Kidney epithelial cell (primary cell): Measurements from ENCODE around the gene SLC29A3. TPM values are rescaled to one million over a fixed set of nuclear protein-coding genes. Genes with fewer than 3 reads are reported as not detected.

ENCODE experiments used
- DNase-seq: peaks from one replicate; pipeline ENCODE4 v3.0.0-alpha.2; 2010; ENCODE audit warnings: low read depth
- H3K27me3 ChIP-seq: 2 replicates; pipeline ENCODE4 v1.6.0; 2011; ENCODE audit warnings: low read length; ENCODE audit not compliant: control insufficient read depth, insufficient read depth
- H3K36me3 ChIP-seq: 2 replicates; pipeline ENCODE4 v1.5.1; 2011; ENCODE audit warnings: low read length; ENCODE audit not compliant: control insufficient read depth, insufficient read depth
- H3K4me3 ChIP-seq: 2 replicates; pipeline ENCODE4 v1.5.1; 2011; ENCODE audit warnings: low read depth, mild to moderate bottlenecking, control low read depth, low read length
- total RNA-seq: library from RNA; depleted of rRNA; stranded (reverse); fragments of >200 nt; gene quantifications from 2 replicates; pipeline ENCODE4 v1.2.3, GENCODE V29; 2015
- TF ChIP-seq, protein P1 (sequence below): IDR thresholded peaks from 2 replicates; pipeline ENCODE4 v1.5.1; 2011; ENCODE audit warnings: mild to moderate bottlenecking, moderate library complexity, low read length, control low read depth, inconsistent platforms; ENCODE audit not compliant: insufficient read depth, poor library complexity, severe bottlenecking

The SLC29A3 gene
- total RNA-seq, 1 donor from 2014 or later, result 3.6 TPM

DNA sequence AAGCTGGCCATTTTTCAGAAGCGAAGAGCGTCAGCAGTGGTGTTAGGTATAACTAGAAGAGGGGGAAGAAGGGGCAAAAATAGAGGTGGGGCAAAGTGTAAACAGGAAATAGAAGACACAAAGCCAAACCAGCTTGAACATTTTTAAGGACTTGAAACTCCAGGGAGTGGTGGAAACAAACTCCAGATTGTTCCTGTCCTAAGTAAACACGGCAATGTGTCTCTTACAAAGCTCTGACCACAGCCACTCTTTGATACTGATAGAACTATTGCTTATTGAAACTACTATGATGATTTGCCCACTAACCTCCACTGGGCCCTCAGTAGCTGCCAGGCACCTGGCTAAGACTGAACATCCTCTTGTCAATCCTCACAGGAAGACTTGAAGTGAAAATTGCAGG, 56.9 kb downstream of the SLC29A3 start:
- no peak overlapping the region for H3K4me3 ChIP-seq
- H3K27me3 ChIP-seq, result peaks cover 4% of the 10 kb centered on the region
- H3K36me3 ChIP-seq, result no peaks in the 10 kb centered on the region
- TF ChIP-seq, protein P1, sequence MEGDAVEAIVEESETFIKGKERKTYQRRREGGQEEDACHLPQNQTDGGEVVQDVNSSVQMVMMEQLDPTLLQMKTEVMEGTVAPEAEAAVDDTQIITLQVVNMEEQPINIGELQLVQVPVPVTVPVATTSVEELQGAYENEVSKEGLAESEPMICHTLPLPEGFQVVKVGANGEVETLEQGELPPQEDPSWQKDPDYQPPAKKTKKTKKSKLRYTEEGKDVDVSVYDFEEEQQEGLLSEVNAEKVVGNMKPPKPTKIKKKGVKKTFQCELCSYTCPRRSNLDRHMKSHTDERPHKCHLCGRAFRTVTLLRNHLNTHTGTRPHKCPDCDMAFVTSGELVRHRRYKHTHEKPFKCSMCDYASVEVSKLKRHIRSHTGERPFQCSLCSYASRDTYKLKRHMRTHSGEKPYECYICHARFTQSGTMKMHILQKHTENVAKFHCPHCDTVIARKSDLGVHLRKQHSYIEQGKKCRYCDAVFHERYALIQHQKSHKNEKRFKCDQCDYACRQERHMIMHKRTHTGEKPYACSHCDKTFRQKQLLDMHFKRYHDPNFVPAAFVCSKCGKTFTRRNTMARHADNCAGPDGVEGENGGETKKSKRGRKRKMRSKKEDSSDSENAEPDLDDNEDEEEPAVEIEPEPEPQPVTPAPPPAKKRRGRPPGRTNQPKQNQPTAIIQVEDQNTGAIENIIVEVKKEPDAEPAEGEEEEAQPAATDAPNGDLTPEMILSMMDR, result no peak
- DNase-seq, result no peak

GRCh38 chr10:71378336-71379117, 59.5 kb downstream of the SLC29A3 start:
- no peaks in the 10 kb centered on the region for H3K36me3 ChIP-seq
- TF ChIP-seq, protein P1, result no peak
- DNase-seq, result no peak
- H3K4me3 ChIP-seq, result no peak overlapping the region
- H3K27me3 ChIP-seq, result peaks cover 3% of the 10 kb centered on the region

DNA sequence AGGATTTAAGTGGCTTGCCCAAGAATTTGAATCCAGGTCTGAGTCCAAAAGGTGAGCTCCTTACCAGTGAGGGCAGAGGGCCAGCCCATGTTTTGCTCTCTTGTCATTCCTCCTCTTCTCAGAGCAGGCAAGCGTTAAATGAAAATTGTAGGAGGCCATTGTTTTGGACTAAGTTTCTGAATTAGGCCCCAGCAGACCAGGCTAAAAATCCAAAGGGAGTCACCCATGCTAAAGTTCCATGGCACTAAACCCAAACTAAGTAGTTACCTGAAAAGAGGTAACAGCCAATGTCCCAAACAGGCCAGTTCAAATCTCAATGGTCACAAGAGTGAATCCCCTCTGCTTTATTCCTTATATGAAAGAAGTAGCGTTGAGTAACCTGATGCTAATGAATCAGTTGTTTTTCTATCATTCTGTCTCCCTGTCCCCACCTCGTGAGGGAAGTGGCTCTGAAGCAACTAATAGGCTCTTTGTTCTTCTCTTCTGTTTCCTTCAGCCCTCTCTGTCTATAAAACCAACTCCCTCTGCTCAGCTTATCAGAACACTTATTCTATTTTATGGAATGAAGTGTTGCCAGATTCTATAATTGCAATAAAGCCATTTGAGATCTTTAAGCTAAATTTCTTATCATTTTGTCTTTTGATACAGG, 60.2 kb downstream of the SLC29A3 start:
- TF ChIP-seq, protein P1, result no peak
- DNase-seq, result no peak
- peaks cover 2% of the 10 kb centered on the region for H3K27me3 ChIP-seq
- H3K36me3 ChIP-seq, result no peaks in the 10 kb centered on the region
- H3K4me3 ChIP-seq, result no peak overlapping the region

- H3K27me3 ChIP-seq, result peaks cover 2% of the 10 kb centered on the region
- no peaks in the 10 kb centered on the region for H3K36me3 ChIP-seq
- no peak for DNase-seq
- no peak overlapping the region for H3K4me3 ChIP-seq
- TF ChIP-seq, protein P1, result no peak
These were observed 61.8 kb downstream of the SLC29A3 start for GRCh38 chr10:71380841-71381240.

DNA sequence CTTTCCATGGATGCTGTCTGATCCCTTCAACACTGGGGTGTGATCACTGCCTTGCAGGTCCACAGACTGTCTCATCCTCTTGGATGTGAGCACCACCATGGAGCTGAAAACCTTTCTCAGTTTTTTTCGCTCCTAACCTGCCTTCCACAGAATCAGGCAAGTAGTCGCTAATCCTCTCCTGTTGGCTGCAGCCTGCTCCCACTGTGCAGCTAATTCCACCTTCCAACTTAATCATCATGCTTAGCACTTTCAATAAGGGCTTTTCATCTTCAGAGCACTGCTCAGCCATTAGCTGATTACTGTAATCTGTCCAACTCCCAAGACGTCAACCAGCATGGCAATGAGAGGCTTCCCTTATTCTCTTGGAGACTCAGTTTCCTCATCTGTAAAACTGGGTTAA, 62.6 kb downstream of the SLC29A3 start:
- TF ChIP-seq, protein P1, result no peak
- Histone ChIP-seq H3K27me3 (peaks cover 2% of the 10 kb centered on the region), H3K4me3 (no peak overlapping the region), H3K36me3 (no peaks in the 10 kb centered on the region)
- no peak for DNase-seq
